Measurements from ENCODE around the gene ANTXR2.
"Not testable (repeated sequence)": the region's sequence is repeated elsewhere in the genome, so short reads cannot be mapped to it uniquely, and the experiment has no call there.

DNA sequence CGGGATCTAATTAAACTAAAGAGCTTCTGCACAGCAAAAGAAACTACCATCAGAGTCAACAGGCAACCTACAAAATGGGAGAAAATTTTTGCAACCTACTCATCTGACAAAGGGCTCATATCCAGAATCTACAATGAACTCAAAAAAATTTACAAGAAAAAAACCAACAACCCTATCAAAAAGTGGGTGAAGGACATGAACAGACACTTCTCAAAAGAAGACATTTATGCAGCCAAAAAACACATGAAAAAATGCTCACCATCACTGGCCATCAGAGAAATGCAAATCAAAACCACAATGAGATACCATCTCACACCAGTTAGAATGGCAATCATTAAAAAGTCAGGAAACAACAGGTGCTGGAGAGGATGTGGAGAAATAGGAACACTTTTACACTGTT lies 70.5 kb downstream of the ANTXR2 start:
- not testable (repeated sequence) for TF ChIP-seq EZH2 (optimal IDR thresholded peaks at IDR 0.05; ENCODE audit: low read depth, low read length); EZH2phosphoT487 (IDR thresholded peaks at IDR 0.05; ENCODE audit: low read length)
- TF ChIP-seq, protein P1, sequence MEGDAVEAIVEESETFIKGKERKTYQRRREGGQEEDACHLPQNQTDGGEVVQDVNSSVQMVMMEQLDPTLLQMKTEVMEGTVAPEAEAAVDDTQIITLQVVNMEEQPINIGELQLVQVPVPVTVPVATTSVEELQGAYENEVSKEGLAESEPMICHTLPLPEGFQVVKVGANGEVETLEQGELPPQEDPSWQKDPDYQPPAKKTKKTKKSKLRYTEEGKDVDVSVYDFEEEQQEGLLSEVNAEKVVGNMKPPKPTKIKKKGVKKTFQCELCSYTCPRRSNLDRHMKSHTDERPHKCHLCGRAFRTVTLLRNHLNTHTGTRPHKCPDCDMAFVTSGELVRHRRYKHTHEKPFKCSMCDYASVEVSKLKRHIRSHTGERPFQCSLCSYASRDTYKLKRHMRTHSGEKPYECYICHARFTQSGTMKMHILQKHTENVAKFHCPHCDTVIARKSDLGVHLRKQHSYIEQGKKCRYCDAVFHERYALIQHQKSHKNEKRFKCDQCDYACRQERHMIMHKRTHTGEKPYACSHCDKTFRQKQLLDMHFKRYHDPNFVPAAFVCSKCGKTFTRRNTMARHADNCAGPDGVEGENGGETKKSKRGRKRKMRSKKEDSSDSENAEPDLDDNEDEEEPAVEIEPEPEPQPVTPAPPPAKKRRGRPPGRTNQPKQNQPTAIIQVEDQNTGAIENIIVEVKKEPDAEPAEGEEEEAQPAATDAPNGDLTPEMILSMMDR (IDR thresholded peaks at IDR 0.05; ENCODE audit: low read length) = not testable (repeated sequence)

Measured in MM.1S (cell line).